Measurements from ENCODE around the gene RBMS3.

GRCh38 chr3:29822071-29822470 lies 541.2 kb downstream of the RBMS3 start:
- TF ChIP-seq CTCF (IDR thresholded peaks at IDR 0.05) (no peak), POLR2A (IDR thresholded peaks at IDR 0.05) (no peak), POLR2AphosphoS5 (IDR thresholded peaks at IDR 0.05) (no peak)
